Upper lobe of left lung (tissue), 4 donors: ENCODE data around the gene PLXNA4.

ENCODE experiments used
- CTCF ChIP-seq, 6 experiments: fragments of 450-650 bp in 4 of 6; fragments of 200-600 bp in 2 of 6; sonication (generic) in 2 of 6; IDR thresholded peaks; one replicate each; pipeline ENCODE4 v1.5.1; 2016 to 2019; ENCODE audit warnings: antibody characterized with exemption in 6 of 6
- EP300 ChIP-seq, 4 donors: sonication (generic); formaldehyde crosslinking; IDR thresholded peaks; one replicate each; pipeline ENCODE4 v1.5.1; 2017; ENCODE audit warnings: antibody characterized with exemption in 4 of 4, control low read depth in 2 of 4
- POLR2A ChIP-seq, 4 donors: fragments of 450-650 bp; IDR thresholded peaks; one replicate each; pipeline ENCODE4 v1.5.1; 2016 to 2017; ENCODE audit warnings: antibody characterized with exemption in 4 of 4, mild to moderate bottlenecking in 2 of 4
- POLR2AphosphoS5 ChIP-seq, 2 donors: sonication (generic); formaldehyde crosslinking; IDR thresholded peaks; one replicate each; pipeline ENCODE4 v1.5.1; 2017; ENCODE audit warnings: antibody characterized with exemption in 2 of 2

- TF ChIP-seq CTCF (IDR thresholded peaks at IDR 0.05) (no peak), POLR2A (IDR thresholded peaks at IDR 0.05) (no peak), EP300 (IDR thresholded peaks at IDR 0.05) (no peak), POLR2AphosphoS5 (IDR thresholded peaks at IDR 0.05) (no peak)
Measured at GRCh38 chr7:132090444-132090843, 485.8 kb downstream of the PLXNA4 start.
